ENCODE results near the gene NISCH. TPM values are rescaled to one million over a fixed set of nuclear protein-coding genes. Genes with fewer than 3 reads are reported as not detected.

Gene NISCH
- polyA plus RNA-seq, 1 donor (not counting 4 experiments of a cell fraction or from before 2014, with no cell fraction given), result 48.1 TPM

DNA sequence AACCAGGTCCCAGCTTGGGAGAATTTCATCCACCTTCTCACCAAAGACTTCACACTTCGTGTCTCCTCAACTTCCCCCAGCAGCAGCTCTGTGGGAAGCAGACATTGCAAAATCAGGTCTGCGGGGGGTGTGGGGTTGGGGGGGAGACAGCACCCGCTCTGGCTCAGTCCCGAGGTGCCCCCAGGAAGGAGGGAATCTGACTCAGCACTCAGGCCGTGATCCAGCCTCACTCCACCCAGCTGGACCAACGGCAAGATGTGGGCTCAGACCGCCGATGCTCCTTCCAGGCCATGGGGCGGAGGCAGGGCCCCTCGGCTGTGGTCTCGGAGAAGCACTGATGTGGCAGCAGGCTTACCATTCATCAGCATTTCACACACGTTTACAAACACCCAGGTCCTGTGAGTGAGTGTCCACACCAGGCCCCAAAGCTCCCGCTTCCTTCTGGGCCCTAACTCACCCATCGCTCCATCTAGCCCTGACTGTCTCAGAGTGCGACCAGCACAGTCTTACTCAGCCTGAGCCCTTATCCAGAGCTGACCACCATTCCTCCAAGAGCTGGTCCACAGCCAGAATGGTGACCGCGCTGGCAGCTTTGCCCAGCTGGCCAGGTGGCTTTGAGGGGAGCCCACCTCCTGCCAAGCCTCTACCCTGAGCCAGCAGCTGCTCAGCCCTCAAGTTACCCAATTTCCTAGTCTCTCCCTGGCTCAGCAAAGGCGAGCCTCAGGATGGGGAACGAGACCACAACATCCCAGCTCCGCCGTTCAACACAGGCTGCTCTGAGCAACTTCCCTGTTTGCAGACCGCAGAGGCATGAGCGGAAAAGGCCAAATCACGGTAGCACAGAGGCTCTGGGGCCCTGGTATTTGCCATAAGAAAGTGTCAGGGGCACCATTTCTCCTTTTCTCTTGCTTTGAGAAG lies 43.0 kb downstream of the NISCH start:
- Histone ChIP-seq H3K9me3 (ENCODE audit: control insufficient read depth, low read depth, low read length) (no peaks in the 10 kb centered on the region), H3K27ac (ENCODE audit: control insufficient read depth, insufficient read depth, low read length) (no peak overlapping the region), H3K4me3 (ENCODE audit: control insufficient read depth in 2 of 3, extremely low read depth in 1 of 3, insufficient read depth in 2 of 3, low read depth in 1 of 3, low read length in 3 of 3) (no peak overlapping the region), H3K27me3 (ENCODE audit: control insufficient read depth, extremely low read depth, insufficient read depth, low read length) (no peaks in the 10 kb centered on the region), H3K36me3 (ENCODE audit: control insufficient read depth in 2 of 2, extremely low read depth in 1 of 2, insufficient read depth in 2 of 2, low read length in 2 of 2) (no peaks in the 10 kb centered on the region), H3K4me1 (ENCODE audit: control insufficient read depth, extremely low read depth, insufficient read depth, low read length) (no peaks in the 10 kb centered on the region), H3K9ac (ENCODE audit: control insufficient read depth, extremely low read depth, insufficient read depth, low read length) (no peak overlapping the region), H4K20me1 (ENCODE audit: control insufficient read depth, extremely low read depth, insufficient read depth, low read length) (no peaks in the 10 kb centered on the region), H2AFZ (ENCODE audit: control insufficient read depth, low read length) (no peak overlapping the region), H3K4me2 (ENCODE audit: control insufficient read depth, extremely low read depth, insufficient read depth, low read depth, low read length) (no peak overlapping the region), H3K79me2 (ENCODE audit: control insufficient read depth, insufficient read depth, low read length) (no peaks in the 10 kb centered on the region), H3K9me1 (ENCODE audit: control insufficient read depth, extremely low read depth, insufficient read depth, low read length) (no peaks in the 10 kb centered on the region)
- DNase-seq (ENCODE audit: low read depth, low spot score) (no peak), FAIRE-seq (no peak)
- dilution Hi-C loops (cut with MboI; ENCODE audit: extremely low pct_ligation_motif_present, low sequenced_read_pairs), result no loop called here
- TF ChIP-seq CTCF (optimal IDR thresholded peaks at IDR 0.05 in 1 of 3, IDR thresholded peaks at IDR 0.05 in 1 of 3, conservative IDR thresholded peaks at IDR 0.05 in 1 of 3; ENCODE audit: extremely low read depth in 1 of 3, insufficient read depth in 2 of 3, low read length in 3 of 3), result no peak
- TF ChIP-seq EZH2 (IDR thresholded peaks at IDR 0.05; ENCODE audit: low read length), result no peak

- Histone ChIP-seq H3K4me2 (ENCODE audit: control insufficient read depth, extremely low read depth, insufficient read depth, low read depth, low read length) (no peak overlapping the region), H3K9ac (ENCODE audit: control insufficient read depth, extremely low read depth, insufficient read depth, low read length) (no peak overlapping the region), H3K4me1 (ENCODE audit: control insufficient read depth, extremely low read depth, insufficient read depth, low read length) (no peaks in the 10 kb centered on the region), H3K9me3 (ENCODE audit: control insufficient read depth, low read depth, low read length) (no peaks in the 10 kb centered on the region), H3K79me2 (ENCODE audit: control insufficient read depth, insufficient read depth, low read length) (no peaks in the 10 kb centered on the region), H3K36me3 (ENCODE audit: control insufficient read depth in 2 of 2, extremely low read depth in 1 of 2, insufficient read depth in 2 of 2, low read length in 2 of 2) (no peaks in the 10 kb centered on the region), H3K27ac (ENCODE audit: control insufficient read depth, insufficient read depth, low read length) (no peak overlapping the region), H3K9me1 (ENCODE audit: control insufficient read depth, extremely low read depth, insufficient read depth, low read length) (no peaks in the 10 kb centered on the region), H4K20me1 (ENCODE audit: control insufficient read depth, extremely low read depth, insufficient read depth, low read length) (no peaks in the 10 kb centered on the region), H3K27me3 (ENCODE audit: control insufficient read depth, extremely low read depth, insufficient read depth, low read length) (peaks cover 9% of the 10 kb centered on the region), H2AFZ (ENCODE audit: control insufficient read depth, low read length) (no peak overlapping the region), H3K4me3 (ENCODE audit: control insufficient read depth in 2 of 3, extremely low read depth in 1 of 3, insufficient read depth in 2 of 3, low read depth in 1 of 3, low read length in 3 of 3) (no peak overlapping the region)
- dilution Hi-C loops (cut with MboI; ENCODE audit: extremely low pct_ligation_motif_present, low sequenced_read_pairs), result no loop called here
- FAIRE-seq (no peak), DNase-seq (ENCODE audit: low read depth, low spot score) (no peak)
- TF ChIP-seq CTCF (optimal IDR thresholded peaks at IDR 0.05 in 1 of 3, IDR thresholded peaks at IDR 0.05 in 1 of 3, conservative IDR thresholded peaks at IDR 0.05 in 1 of 3; ENCODE audit: extremely low read depth in 1 of 3, insufficient read depth in 2 of 3, low read length in 3 of 3) (no peak), EZH2 (IDR thresholded peaks at IDR 0.05; ENCODE audit: low read length) (no peak)
Measured at GRCh38 chr3:52501046-52501445, 45.6 kb downstream of the NISCH start.
